Measurements from ENCODE around the gene CRNKL1.

DNA sequence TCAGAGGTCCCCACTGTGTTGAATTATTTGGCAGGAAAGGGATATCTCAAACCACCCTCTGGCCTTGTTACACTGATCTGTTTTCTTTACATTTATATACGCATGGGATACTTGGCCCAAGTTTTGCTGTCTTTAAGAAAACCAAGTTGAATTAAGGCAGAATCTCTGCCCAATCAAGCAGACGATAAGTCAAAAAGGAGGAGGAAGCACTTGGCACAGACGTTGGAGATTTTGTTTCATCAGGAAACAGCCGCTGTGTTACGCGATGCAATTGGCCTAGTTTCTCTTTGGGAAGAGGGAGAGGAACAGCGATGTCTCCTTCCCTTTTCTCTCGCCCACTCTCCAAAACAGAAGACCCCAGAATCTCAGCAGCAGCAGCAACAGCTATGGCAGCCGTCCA lies 55.3 kb downstream of the CRNKL1 start:
- TF ChIP-seq, protein P1, sequence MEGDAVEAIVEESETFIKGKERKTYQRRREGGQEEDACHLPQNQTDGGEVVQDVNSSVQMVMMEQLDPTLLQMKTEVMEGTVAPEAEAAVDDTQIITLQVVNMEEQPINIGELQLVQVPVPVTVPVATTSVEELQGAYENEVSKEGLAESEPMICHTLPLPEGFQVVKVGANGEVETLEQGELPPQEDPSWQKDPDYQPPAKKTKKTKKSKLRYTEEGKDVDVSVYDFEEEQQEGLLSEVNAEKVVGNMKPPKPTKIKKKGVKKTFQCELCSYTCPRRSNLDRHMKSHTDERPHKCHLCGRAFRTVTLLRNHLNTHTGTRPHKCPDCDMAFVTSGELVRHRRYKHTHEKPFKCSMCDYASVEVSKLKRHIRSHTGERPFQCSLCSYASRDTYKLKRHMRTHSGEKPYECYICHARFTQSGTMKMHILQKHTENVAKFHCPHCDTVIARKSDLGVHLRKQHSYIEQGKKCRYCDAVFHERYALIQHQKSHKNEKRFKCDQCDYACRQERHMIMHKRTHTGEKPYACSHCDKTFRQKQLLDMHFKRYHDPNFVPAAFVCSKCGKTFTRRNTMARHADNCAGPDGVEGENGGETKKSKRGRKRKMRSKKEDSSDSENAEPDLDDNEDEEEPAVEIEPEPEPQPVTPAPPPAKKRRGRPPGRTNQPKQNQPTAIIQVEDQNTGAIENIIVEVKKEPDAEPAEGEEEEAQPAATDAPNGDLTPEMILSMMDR (IDR thresholded peaks at IDR 0.05) = no peak
- TF ChIP-seq POLR2A (IDR thresholded peaks at IDR 0.05) = no peak
- TF ChIP-seq EP300 (IDR thresholded peaks at IDR 0.05) = no peak
